GM12891 (cell line): ENCODE measurements around the gene VEZT.

Experiments used
- POLR2A ChIP-seq: IDR thresholded peaks from 2 replicates; pipeline ENCODE4 v1.6.1; 2011; ENCODE audit warnings: low read depth, low read length, control low read depth
- POLR2AphosphoS5 ChIP-seq: IDR thresholded peaks from 2 replicates; pipeline ENCODE4 v1.6.1; 2011; ENCODE audit warnings: low read depth, low read length, control low read depth
- SPI1 ChIP-seq: IDR thresholded peaks from 2 replicates; pipeline ENCODE4 v1.6.1; 2011; ENCODE audit warnings: low read depth, low read length, control low read depth
- TAF1 ChIP-seq: IDR thresholded peaks from 2 replicates; pipeline ENCODE4 v1.6.1; 2011; ENCODE audit warnings: low read depth, low read length, control low read depth

DNA sequence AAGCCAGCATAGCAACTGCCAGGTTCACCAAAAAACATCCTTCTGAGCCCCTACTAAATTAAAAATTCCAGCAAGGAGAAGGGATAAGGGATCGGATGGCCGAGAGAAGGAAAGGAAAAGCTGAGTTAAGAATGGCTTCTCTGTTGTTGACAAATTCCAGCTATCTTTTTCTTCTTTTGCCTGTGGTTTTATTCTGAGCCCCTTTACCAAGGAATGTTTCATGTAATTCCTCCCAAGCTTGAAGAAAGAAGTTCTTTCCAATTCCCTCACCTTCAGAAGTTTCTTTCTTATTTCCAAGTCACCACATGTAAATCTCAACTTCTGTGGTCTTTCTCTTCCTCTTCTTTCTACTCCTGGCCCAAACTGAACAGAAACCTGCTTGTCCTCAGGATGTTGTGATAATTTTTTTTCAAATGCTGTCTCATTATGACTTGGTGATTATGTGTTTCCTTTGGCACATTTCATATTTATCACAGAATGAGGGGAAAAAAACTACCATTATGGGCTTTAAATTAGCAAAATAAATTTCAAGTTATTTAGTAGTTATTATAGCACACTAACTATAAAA is 40.3 kb upstream of the VEZT start:
- no peak for TF ChIP-seq POLR2A
- TF ChIP-seq TAF1: no peak
- no peak for TF ChIP-seq POLR2AphosphoS5
- peak; percentile 61 for TF ChIP-seq SPI1
